Measurements from ENCODE around the gene DISC1.

- no peak for TF ChIP-seq CTCF (conservative IDR thresholded peaks at IDR 0.05 in 1 of 2, IDR thresholded peaks at IDR 0.05 in 1 of 2; ENCODE audit: low read depth in 1 of 2, low read length in 2 of 2)
- TF ChIP-seq EZH2 (IDR thresholded peaks at IDR 0.05; ENCODE audit: low read length, missing control alignments) = no peak
Measured at GRCh38 chr1:232017057-232017456, 390.5 kb downstream of the DISC1 start.

Data from fibroblast of lung (primary cell).